ENCODE measurements around the gene LDHD. TPM values are rescaled to one million over a fixed set of nuclear protein-coding genes. Genes with fewer than 3 reads are reported as not detected.

The LDHD gene
- total RNA-seq, 1 donor = 0.18 TPM

DNA sequence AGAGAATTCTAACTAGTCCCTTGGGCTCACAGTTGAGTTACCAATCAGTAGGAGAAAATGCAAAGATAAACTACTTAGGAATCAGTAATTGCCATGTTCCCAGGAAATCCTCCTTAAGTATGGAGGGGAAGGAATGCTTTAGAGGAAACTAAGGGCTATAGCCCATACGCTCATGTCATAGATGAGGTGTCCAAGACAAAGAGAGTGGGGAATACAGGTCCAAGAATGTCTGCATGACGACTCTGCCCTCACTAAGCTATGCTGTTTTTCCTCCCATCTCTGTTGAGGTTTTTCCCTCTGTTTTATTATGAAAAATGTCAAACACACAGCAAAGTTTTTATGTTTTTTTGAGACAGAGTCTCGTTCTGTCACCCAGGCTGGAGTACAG, 16.0 kb downstream of the LDHD start:
- H3K4me3 ChIP-seq (ENCODE audit: low read depth, low read length) = no peak overlapping the region
- no peak for DNase-seq (ENCODE audit: low read depth)
- TF ChIP-seq, protein P1, sequence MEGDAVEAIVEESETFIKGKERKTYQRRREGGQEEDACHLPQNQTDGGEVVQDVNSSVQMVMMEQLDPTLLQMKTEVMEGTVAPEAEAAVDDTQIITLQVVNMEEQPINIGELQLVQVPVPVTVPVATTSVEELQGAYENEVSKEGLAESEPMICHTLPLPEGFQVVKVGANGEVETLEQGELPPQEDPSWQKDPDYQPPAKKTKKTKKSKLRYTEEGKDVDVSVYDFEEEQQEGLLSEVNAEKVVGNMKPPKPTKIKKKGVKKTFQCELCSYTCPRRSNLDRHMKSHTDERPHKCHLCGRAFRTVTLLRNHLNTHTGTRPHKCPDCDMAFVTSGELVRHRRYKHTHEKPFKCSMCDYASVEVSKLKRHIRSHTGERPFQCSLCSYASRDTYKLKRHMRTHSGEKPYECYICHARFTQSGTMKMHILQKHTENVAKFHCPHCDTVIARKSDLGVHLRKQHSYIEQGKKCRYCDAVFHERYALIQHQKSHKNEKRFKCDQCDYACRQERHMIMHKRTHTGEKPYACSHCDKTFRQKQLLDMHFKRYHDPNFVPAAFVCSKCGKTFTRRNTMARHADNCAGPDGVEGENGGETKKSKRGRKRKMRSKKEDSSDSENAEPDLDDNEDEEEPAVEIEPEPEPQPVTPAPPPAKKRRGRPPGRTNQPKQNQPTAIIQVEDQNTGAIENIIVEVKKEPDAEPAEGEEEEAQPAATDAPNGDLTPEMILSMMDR (IDR thresholded peaks at IDR 0.05; ENCODE audit: insufficient read depth, low read length) = no peak

DNA sequence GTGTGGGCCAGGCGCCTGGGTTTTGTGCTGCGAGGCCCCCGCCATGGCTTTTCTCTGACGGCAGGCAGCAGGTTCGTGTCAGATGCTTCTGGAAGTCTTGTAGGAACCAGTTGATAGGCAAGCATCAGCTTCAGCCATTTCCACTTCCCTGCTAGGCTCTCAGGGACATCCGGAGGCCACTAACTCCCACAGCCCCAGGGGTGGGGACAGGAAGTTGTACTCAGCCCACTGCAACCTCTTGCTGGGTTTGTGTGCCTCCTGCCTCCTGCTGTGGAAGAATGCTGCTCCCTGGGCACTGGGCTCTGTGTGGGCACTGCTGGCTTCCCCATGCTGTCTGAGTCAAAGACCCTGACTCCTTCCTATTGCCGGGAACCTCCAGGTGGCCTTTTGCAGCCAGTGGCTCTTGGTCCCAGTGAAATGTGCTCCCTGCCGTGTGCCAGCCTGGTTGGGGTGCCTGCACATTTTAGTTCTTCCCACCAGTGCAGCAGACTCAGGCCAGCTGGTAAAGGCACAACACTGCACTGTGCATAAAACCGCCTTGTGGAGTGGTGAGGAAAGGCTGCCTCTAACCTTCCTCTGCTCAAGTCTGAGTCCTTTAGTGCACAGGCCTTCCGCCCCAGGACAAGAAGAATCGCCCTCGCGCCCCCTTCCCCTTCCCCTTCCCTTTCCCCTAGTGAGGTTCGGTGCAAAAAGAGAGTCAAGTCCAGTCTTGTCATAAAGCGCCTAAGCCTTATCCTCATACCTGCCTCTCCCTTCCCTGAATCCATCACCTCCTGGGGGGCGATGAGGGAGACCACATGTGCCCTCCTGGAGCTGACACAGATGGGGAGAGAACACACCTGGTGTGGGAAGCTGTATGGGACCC, 16.6 kb downstream of the LDHD start:
- H3K4me3 ChIP-seq (ENCODE audit: low read depth, low read length) = no peak overlapping the region
- TF ChIP-seq, protein P1 (IDR thresholded peaks at IDR 0.05; ENCODE audit: insufficient read depth, low read length) = no peak
- DNase-seq (ENCODE audit: low read depth) = no peak

DNA sequence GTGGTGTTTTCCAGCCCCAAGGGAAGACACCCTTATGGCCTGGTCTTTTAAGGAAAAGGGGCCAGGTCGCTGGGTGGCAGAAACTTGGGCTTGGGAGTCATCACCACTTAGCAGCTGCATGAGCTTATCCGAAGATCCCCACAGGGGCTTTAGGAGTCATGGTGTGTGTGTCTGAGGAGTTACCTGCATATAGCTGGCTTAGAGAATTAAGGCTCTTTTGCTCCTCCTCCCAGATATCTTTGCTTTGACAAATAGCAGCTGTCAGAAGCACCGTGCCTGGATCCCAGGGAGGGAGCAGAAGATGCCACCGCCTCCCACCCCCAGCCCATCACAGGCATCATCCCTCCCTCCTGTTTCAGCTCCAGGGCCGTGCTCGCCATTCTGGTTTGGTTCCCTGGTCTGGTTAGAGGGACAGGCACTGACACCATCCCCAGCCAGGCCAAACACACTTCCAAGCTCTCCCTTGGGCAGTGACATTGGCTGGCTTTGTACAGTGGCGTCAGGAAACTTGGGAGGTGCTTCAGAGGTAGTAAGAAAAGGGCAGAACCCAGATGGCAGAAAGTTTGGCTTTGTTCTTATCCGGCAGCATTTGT, 17.4 kb downstream of the LDHD start:
- H3K4me3 ChIP-seq (ENCODE audit: low read depth, low read length) = no peak overlapping the region
- TF ChIP-seq, protein P1 (IDR thresholded peaks at IDR 0.05; ENCODE audit: insufficient read depth, low read length) = no peak
- no peak for DNase-seq (ENCODE audit: low read depth)

DNA sequence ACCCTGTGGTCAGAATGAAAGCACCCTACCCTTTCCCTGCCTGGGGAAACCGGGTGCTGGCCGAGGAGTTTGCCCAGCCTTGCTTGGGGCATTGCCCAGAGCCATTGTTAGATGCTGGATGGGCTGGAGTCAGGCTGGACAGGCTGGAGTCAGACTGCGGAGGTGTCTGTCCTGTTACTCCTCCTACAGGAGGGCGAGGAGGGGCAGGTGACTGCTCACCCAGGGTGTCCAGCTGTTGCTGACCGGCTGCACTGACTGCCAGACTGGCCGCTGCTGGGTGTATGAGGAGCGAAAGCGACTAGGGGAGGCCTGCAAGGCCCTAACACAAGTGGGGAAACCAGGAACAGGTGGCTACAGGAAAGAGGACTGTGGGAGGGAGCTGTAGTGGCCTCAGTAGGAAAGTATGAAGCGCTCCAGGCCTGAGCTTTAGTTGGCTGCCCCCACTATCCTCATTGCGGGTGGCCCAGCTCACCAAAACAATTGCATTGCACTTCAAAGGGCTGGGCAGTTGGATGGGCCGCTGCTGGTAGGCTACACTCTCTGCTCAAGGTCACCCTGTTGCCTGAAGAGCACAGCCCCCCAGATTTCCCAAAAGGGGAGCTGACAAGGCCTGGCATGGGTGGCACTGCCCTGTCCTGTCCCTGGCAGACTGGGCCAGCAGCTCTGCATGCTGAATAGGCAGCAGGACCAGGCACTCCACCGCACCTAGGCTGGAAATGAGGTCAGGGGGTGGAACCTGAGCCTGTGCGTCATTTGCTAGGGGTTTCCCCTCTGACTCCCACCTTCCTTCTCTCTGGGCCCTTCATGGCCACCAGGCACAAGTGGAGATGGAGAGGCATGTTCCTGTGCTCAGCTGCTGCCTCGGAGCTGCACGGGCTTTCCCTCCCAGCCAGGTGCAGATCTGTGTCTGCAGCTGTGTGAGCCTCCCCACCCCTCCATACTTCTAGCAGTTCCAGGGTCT, 18.4 kb downstream of the LDHD start:
- H3K4me3 ChIP-seq (ENCODE audit: low read depth, low read length) = no peak overlapping the region
- no peak for DNase-seq (ENCODE audit: low read depth)
- TF ChIP-seq, protein P1 (IDR thresholded peaks at IDR 0.05; ENCODE audit: insufficient read depth, low read length) = no peak

DNA sequence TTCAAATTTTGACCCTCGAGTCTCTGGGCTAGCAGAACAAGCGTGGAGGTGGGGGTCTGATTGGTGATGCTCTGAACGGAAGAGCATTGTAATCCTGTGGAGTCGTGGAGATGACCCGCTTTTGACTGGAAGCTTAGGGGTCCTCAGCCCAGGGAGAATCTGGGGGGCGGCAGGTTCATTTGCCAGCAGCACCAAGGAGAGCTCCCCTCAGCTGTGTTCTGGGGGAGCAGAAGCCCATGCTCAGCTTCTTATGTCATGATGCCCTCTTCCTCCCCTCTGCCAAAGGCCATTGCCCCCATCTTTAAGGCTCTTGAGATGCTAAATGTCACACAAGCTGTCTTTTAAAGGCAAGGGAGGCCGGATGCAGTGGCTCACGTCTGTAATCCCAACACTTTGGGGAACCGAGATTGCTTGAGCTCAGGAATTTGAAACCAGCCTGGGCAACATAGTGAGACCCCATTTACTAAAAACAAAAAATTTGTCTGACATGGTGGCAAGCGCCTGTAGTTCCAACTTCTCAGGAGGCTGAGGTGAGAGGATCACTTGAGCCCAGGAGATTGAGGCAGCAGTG, 19.3 kb downstream of the LDHD start:
- no peak for DNase-seq (ENCODE audit: low read depth)
- TF ChIP-seq, protein P1 (IDR thresholded peaks at IDR 0.05; ENCODE audit: insufficient read depth, low read length) = no peak
- H3K4me3 ChIP-seq (ENCODE audit: low read depth, low read length) = no peak overlapping the region

DNA sequence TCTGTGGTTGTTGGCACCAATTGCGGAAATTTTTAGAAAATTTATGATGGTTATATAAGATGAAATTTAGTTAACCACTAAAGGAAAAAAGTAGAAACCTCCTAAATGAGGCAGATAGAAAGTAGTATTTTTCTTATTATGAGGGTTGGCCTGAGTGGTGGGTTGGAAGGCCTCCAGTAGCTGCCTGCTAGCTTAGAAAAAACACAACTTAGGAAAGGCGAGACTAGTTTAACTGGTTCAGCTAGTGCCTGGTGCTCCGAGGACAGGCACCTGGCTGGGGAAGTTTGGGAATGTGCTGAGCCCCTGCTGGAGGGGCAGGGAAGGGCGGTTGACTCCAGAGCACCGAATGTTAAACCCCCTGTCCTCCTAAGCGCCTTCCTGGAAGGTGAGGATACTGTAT, 19.9 kb downstream of the LDHD start:
- DNase-seq (ENCODE audit: low read depth) = peak; percentile 32
- TF ChIP-seq, protein P1 (IDR thresholded peaks at IDR 0.05; ENCODE audit: insufficient read depth, low read length) = peak; percentile 45

More for the DNA sequence above, 19.9 kb downstream of the LDHD start:
- no peak overlapping the region for H3K4me3 ChIP-seq (ENCODE audit: low read depth, low read length)

Measured in fibroblast of the aortic adventitia (primary cell).